ENCODE data around the gene PEX14.
A peak's percentile ranks its signal among the peaks of the same experiment; 100 is the strongest.

DNA sequence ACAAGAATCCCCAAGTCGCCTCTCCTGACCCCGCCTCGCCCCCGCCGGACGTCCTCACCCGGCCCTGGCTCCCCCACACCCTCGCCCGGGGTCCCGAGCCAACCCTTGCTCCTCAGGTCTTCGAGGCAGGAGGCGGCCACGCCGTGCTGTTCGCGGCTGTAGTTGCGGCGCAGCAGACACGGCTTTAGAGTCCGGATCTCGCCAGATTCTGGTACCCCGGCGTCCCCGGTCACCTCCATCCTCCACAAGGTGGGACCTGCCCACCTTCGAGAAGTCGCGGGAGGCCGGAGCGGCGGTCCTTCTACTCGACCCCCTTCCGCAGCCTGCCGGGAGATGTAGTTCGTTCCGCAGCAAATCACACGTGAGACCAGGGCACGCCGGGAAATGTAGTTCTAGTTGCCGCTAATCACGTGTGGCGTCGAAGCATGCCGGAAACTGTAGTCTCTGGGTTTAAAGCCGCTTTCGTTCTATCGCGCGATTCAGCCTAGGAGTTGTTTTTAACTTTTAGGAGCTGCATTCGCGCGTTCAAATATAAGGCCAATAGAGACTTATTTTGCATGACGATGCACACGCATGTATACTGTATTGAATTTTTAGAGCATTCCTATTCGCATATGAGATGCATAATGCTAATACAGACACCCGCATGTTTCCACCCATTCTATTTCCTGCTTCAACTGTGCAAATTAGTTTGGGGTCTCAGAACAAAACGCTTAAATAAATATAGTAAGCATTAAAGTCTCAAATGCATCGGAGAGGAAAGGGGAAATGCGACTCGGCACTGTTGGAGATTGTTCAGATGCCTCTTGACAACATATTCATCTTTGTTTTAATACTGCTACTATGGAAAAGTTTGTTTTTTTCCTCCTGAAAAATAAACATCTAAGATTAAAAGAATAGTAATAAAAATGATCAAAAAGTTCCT, 2.3 kb upstream of the PEX14 start, which contains the start of gene DFFA:
- TF ChIP-seq, protein P1, sequence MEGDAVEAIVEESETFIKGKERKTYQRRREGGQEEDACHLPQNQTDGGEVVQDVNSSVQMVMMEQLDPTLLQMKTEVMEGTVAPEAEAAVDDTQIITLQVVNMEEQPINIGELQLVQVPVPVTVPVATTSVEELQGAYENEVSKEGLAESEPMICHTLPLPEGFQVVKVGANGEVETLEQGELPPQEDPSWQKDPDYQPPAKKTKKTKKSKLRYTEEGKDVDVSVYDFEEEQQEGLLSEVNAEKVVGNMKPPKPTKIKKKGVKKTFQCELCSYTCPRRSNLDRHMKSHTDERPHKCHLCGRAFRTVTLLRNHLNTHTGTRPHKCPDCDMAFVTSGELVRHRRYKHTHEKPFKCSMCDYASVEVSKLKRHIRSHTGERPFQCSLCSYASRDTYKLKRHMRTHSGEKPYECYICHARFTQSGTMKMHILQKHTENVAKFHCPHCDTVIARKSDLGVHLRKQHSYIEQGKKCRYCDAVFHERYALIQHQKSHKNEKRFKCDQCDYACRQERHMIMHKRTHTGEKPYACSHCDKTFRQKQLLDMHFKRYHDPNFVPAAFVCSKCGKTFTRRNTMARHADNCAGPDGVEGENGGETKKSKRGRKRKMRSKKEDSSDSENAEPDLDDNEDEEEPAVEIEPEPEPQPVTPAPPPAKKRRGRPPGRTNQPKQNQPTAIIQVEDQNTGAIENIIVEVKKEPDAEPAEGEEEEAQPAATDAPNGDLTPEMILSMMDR (IDR thresholded peaks at IDR 0.05) = peak in 1 of 6 experiments; percentile 8
- TF ChIP-seq POLR2A (IDR thresholded peaks at IDR 0.05) = peak; percentile 22 to 40
